IMR-90 (cell line): Measurements from ENCODE around the gene PET100. TPM values are rescaled to one million over a fixed set of nuclear protein-coding genes. Genes with fewer than 3 reads are reported as not detected.

Experiments used
- ATAC-seq: fragments of 200-7000 bp; cut with Tn5 transposase; 2 replicates; pipeline ENCODE4 v1.9.1; 2020; ENCODE audit warnings: low read depth, mild to moderate bottlenecking, moderate library complexity
- BruUV-seq: library from RNA; stranded (reverse); fragments of 400-500 nt; replicated peaks from 2 replicates; lab custom pipeline; 2021; lab: Mats Ljungman, UMichigan
- CTCF ChIA-PET: fragments of 300-600 bp; formaldehyde crosslinking; extraction: SDS; loops from one replicate; lab custom pipeline; 2021; ENCODE audit warnings: antibody characterized with exemption; lab: Yijun Ruan, JAX
- POLR2A ChIA-PET: fragments of 300-600 bp; sonication (Branson Sonifier 250); formaldehyde crosslinking; loops from one replicate; lab custom pipeline; 2022; ENCODE audit warnings: antibody characterized with exemption; ENCODE audit not compliant: unreplicated experiment; lab: Charles Lee
- DNase-seq: peaks from one replicate; pipeline ENCODE4 v3.0.0; 2013
- H2AFZ ChIP-seq: replicated peaks from 2 replicates; pipeline ENCODE3; 2013; ENCODE audit warnings: low read length, mild to moderate bottlenecking; ENCODE audit not compliant: poor library complexity
- H2AK5ac ChIP-seq: 2 replicates; pipeline ENCODE4 v1.6.1; 2013; ENCODE audit warnings: low read depth, low read length, inconsistent platforms
- H2AK9ac ChIP-seq: replicated peaks from 2 replicates; pipeline ENCODE3; 2013; ENCODE audit warnings: mild to moderate bottlenecking, low read depth, low read length, moderate library complexity; ENCODE audit not compliant: poor library complexity
- H2BK120ac ChIP-seq: 2 replicates; pipeline ENCODE4 v1.6.1; 2013; ENCODE audit warnings: low read depth, low read length, inconsistent platforms
- H2BK15ac ChIP-seq: 3 replicates; pipeline ENCODE4 v1.6.1; 2013; ENCODE audit warnings: low read depth, low read length, inconsistent platforms
- H2BK20ac ChIP-seq: 2 replicates; pipeline ENCODE4 v1.6.1; 2013; ENCODE audit warnings: low read depth, mild to moderate bottlenecking, inconsistent platforms, low read length, moderate library complexity
- H2BK5ac ChIP-seq: 2 replicates; pipeline ENCODE4 v1.6.1; 2013; ENCODE audit warnings: mild to moderate bottlenecking, low read depth, low read length, inconsistent platforms; ENCODE audit not compliant: poor library complexity, severe bottlenecking
- H3K14ac ChIP-seq: replicated peaks from 2 replicates; pipeline ENCODE4 v1.6.1; 2013; ENCODE audit warnings: low read depth, low read length, inconsistent platforms
- H3K18ac ChIP-seq: 2 replicates; pipeline ENCODE4 v1.6.1; 2013; ENCODE audit warnings: low read depth, low read length, control low read depth
- H3K23ac ChIP-seq: 2 replicates; pipeline ENCODE4 v1.6.1; 2013; ENCODE audit warnings: low read depth, low read length, inconsistent platforms
- H3K27ac ChIP-seq: 2 replicates; pipeline ENCODE4 v1.5.1; 2013; ENCODE audit warnings: mild to moderate bottlenecking, control low read depth, low read length; ENCODE audit not compliant: insufficient read depth
- H3K27me3 ChIP-seq: 2 replicates; pipeline ENCODE4 v1.6.1; 2013; ENCODE audit warnings: low read length; ENCODE audit not compliant: control insufficient read depth, insufficient read depth
- H3K36me3 ChIP-seq: 2 replicates; pipeline ENCODE4 v1.6.1; 2013; ENCODE audit warnings: low read length, mixed read lengths; ENCODE audit not compliant: control insufficient read depth, insufficient read depth
- H3K4ac ChIP-seq: 2 replicates; pipeline ENCODE4 v1.6.1; 2013; ENCODE audit warnings: low read depth, low read length, inconsistent platforms
- H3K4me1 ChIP-seq: 2 replicates; pipeline ENCODE4 v1.6.1; 2013; ENCODE audit warnings: low read length, mixed read lengths; ENCODE audit not compliant: control insufficient read depth, insufficient read depth
- H3K4me2 ChIP-seq: 2 replicates; pipeline ENCODE4 v1.6.1; 2013; ENCODE audit warnings: low read depth, mild to moderate bottlenecking, control low read depth, low read length, moderate library complexity
- H3K4me3 ChIP-seq: 2 replicates; pipeline ENCODE4 v1.5.1; 2013; ENCODE audit warnings: low read depth, mild to moderate bottlenecking, control low read depth, low read length, moderate library complexity; ENCODE audit not compliant: insufficient read depth
- H3K56ac ChIP-seq: 2 replicates; pipeline ENCODE4 v1.6.1; 2013; ENCODE audit warnings: low read length, inconsistent platforms; ENCODE audit not compliant: insufficient read depth; ENCODE audit errors: extremely low read depth
- H3K79me1 ChIP-seq, 2 experiments: 2 replicates each; pipeline ENCODE4 v1.6.1; 2013; ENCODE audit warnings: low read length in 2 of 2, inconsistent platforms in 1 of 2, low read depth in 1 of 2
- H3K9ac ChIP-seq: 2 replicates; pipeline ENCODE4 v1.6.1; 2013; ENCODE audit warnings: low read depth, low read length, control low read depth
- H3K9me1 ChIP-seq: 2 replicates; pipeline ENCODE4 v1.6.1; 2013; ENCODE audit warnings: low read length, inconsistent platforms; ENCODE audit not compliant: insufficient read depth
- H3K9me3 ChIP-seq: 2 replicates; pipeline ENCODE4 v1.6.1; 2013; ENCODE audit warnings: low read length; ENCODE audit not compliant: control insufficient read depth, insufficient read depth
- H4K20me1 ChIP-seq: 2 replicates; pipeline ENCODE4 v1.6.1; 2013; ENCODE audit warnings: low read length, inconsistent platforms; ENCODE audit not compliant: insufficient read depth
- H4K5ac ChIP-seq: 2 replicates; pipeline ENCODE4 v1.6.1; 2013; ENCODE audit warnings: mild to moderate bottlenecking, low read depth, low read length, control low read depth
- H4K8ac ChIP-seq, 2 experiments: 2 replicates each; pipeline ENCODE4 v1.6.1; 2013; ENCODE audit warnings: low read depth in 2 of 2, low read length in 2 of 2, control low read depth in 1 of 2, inconsistent platforms in 1 of 2
- H4K91ac ChIP-seq: 2 replicates; pipeline ENCODE4 v1.6.1; 2013; ENCODE audit warnings: low read depth, low read length, inconsistent platforms; ENCODE audit not compliant: insufficient read depth
- BHLHE40 ChIP-seq: fragments of 150-350 bp; IDR thresholded peaks from 2 replicates; pipeline ENCODE4 v1.6.1; 2016; ENCODE audit warnings: mild to moderate bottlenecking, low read depth, low read length
- CEBPB ChIP-seq: IDR thresholded peaks from 2 replicates; pipeline ENCODE4 v1.6.1; 2012; ENCODE audit warnings: low read depth, low read length, improper control_type of control experiment
- CHD1 ChIP-seq: IDR thresholded peaks from 2 replicates; pipeline ENCODE4 v1.6.1; 2012; ENCODE audit warnings: low read depth, low read length, improper control_type of control experiment
- CTCF ChIP-seq: conservative IDR thresholded peaks from 2 replicates; pipeline ENCODE4 v1.5.1; 2012; ENCODE audit warnings: mild to moderate bottlenecking, low read depth, low read length, improper control_type of control experiment
- FOS ChIP-seq: fragments of 150-350 bp; IDR thresholded peaks from 2 replicates; pipeline ENCODE4 v1.6.1; 2016; ENCODE audit warnings: low read depth, low read length
- MAZ ChIP-seq: IDR thresholded peaks from 2 replicates; pipeline ENCODE4 v1.6.1; 2012; ENCODE audit warnings: low read depth, mild to moderate bottlenecking, low read length, improper control_type of control experiment, moderate library complexity, borderline replicate concordance
- MXI1 ChIP-seq: IDR thresholded peaks from 2 replicates; pipeline ENCODE4 v1.6.1; 2012; ENCODE audit warnings: low read depth, mild to moderate bottlenecking, low read length, moderate library complexity, borderline replicate concordance
- NFE2L2 ChIP-seq: fragments of 150-350 bp; IDR thresholded peaks from 2 replicates; pipeline ENCODE4 v1.6.1; 2016; ENCODE audit warnings: low read depth, mild to moderate bottlenecking, low read length
- RAD21 ChIP-seq: IDR thresholded peaks from 2 replicates; pipeline ENCODE4 v1.6.1; 2012; ENCODE audit warnings: low read length, improper control_type of control experiment
- RCOR1 ChIP-seq: IDR thresholded peaks from 2 replicates; pipeline ENCODE4 v1.6.1; 2012; ENCODE audit warnings: mild to moderate bottlenecking, low read length, improper control_type of control experiment; ENCODE audit not compliant: insufficient replicate concordance
- SMC3 ChIP-seq: fragments of 150-350 bp; IDR thresholded peaks from 2 replicates; pipeline ENCODE4 v1.6.1; 2016; ENCODE audit warnings: low read depth, mild to moderate bottlenecking, antibody characterized with exemption, low read length, moderate library complexity
- WGBS, 2 experiments: methylation state at CpG; one replicate each; pipeline versions ENCODE4 v1.1.5 to v1.1.7; 2013; ENCODE audit warnings: missing lambda C conversion rate in 2 of 2; ENCODE audit not compliant: insufficient read length in 1 of 2; ENCODE audit errors: extremely low coverage in 2 of 2; 5-methylcytosine and 5-hydroxymethylcytosine counted together
- dilution Hi-C: fragments of 300-500 bp; cut with HindIII; formaldehyde crosslinking; loops from one replicate; pipeline ENCODE4 v1.14.3; 2018; ENCODE audit warnings: low sequenced_read_pairs; ENCODE audit not compliant: unreplicated experiment
- in situ Hi-C: fragments of 300-500 bp; cut with MboI; formaldehyde crosslinking; loops from 3 replicates; pipeline ENCODE4 v1.14.3; 2019; ENCODE audit warnings: low sequenced_read_pairs, inconsistent platforms, mixed read lengths
- intact Hi-C: fragments of 100-400 bp; cut with micrococcal nuclease; formaldehyde crosslinking; loops from 2 replicates; pipeline ENCODE4 v1.10.0; 2022
- polyA plus RNA-seq, 3 experiments: library from polyadenylated mRNA; depleted of rRNA; stranded (reverse); fragments of >200 nt; gene quantifications; 2 replicates each; pipeline ENCODE4 v1.2.3, GENCODE V29; 2012; ENCODE audit warnings: low replicate concordance in 1 of 3
- total RNA-seq: library from RNA; depleted of rRNA; stranded (reverse); fragments of >200 nt; gene quantifications from 2 replicates; pipeline ENCODE4 v1.2.3, GENCODE V29; 2012
- TF ChIP-seq, protein P1 (sequence below): fragments of 150-350 bp; IDR thresholded peaks from 2 replicates; pipeline ENCODE4 v1.6.1; 2016; ENCODE audit warnings: low read depth, mild to moderate bottlenecking, low read length, moderate library complexity, borderline replicate concordance

The PET100 gene
- total and polyA plus RNA-seq, 2 of the 4 experiments (the other 2 are of a cell fraction): 1.4 to 31.4 TPM

- WGBS, 2 experiments: no CpG with 5 or more reads among the region's 11 CpGs
- Histone ChIP-seq H4K91ac (no peak overlapping the region), H3K27ac (no peak overlapping the region), H3K9me3 (no peaks in the 10 kb centered on the region), H3K9me1 (no peaks in the 10 kb centered on the region), H2AFZ (no peak overlapping the region), H3K27me3 (peaks cover 9% of the 10 kb centered on the region; the same call in 1 of the 2 replicates), H2AK9ac (no peak overlapping the region), H3K4me3 (no peak overlapping the region), H3K36me3 (no peaks in the 10 kb centered on the region), H3K79me1 (no peaks in the 10 kb centered on the region), H2BK15ac (no peak overlapping the region), H3K4me1 (no peaks in the 10 kb centered on the region), H4K8ac (no peak overlapping the region), H3K4ac (no peak overlapping the region), H4K5ac (no peak overlapping the region), H3K18ac (no peak overlapping the region), H2BK20ac (no peak overlapping the region), H4K20me1 (no peaks in the 10 kb centered on the region), H3K23ac (no peak overlapping the region), H2AK5ac (no peak overlapping the region), H2BK120ac (no peak overlapping the region), H3K14ac (no peak overlapping the region), H2BK5ac (no peak overlapping the region), H3K9ac (no peak overlapping the region), H3K4me2 (no peak overlapping the region), H3K56ac (no peak overlapping the region)
- CTCF ChIA-PET: no interaction called here
- DNase-seq: no peak
- BruUV-seq: no TSS peak
- dilution Hi-C loops: no loop called here
- POLR2A ChIA-PET: interaction anchor here (0.6 kb wide), 1 partner anchor 11 kb away, joined by 3 read pairs; no protein-coding TSS in a partner anchor
- ATAC-seq: no peak
- TF ChIP-seq, protein P1, sequence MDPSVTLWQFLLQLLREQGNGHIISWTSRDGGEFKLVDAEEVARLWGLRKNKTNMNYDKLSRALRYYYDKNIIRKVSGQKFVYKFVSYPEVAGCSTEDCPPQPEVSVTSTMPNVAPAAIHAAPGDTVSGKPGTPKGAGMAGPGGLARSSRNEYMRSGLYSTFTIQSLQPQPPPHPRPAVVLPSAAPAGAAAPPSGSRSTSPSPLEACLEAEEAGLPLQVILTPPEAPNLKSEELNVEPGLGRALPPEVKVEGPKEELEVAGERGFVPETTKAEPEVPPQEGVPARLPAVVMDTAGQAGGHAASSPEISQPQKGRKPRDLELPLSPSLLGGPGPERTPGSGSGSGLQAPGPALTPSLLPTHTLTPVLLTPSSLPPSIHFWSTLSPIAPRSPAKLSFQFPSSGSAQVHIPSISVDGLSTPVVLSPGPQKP: no peak
- TF ChIP-seq RAD21 (no peak), BHLHE40 (no peak), RCOR1 (no peak), CEBPB (no peak), CHD1 (no peak), MXI1 (no peak), FOS (no peak), SMC3 (no peak), MAZ (no peak), NFE2L2 (no peak), CTCF (no peak)
- in situ Hi-C loops: no loop called here
- intact Hi-C loops: no loop called here
These were observed 26.6 kb upstream of the PET100 start for GRCh38 chr19:7602935-7603497.
